Type B pancreatic cell (in vitro differentiated cells): ENCODE data around the gene POLD2. TPM values are rescaled to one million over a fixed set of nuclear protein-coding genes. Genes with fewer than 3 reads are reported as not detected.

ENCODE experiments used
- DNase-seq: peaks from one replicate; pipeline ENCODE4 v3.0.0; 2021; ENCODE audit warnings: mixed read lengths; ENCODE audit not compliant: unreplicated experiment; ENCODE audit errors: extremely low spot score
- H3K27ac Mint-ChIP-seq: 2 replicates; pipeline ENCODE4 v1.8.0; 2021; ENCODE audit warnings: mild to moderate bottlenecking, mixed read lengths
- H3K27me3 Mint-ChIP-seq: 2 replicates; pipeline ENCODE4 v1.8.0; 2021; ENCODE audit warnings: mixed read lengths
- H3K36me3 Mint-ChIP-seq: 2 replicates; pipeline ENCODE4 v1.8.0; 2021; ENCODE audit warnings: mixed read lengths
- H3K4me1 Mint-ChIP-seq: one replicate; pipeline ENCODE4 v1.8.0; 2021; ENCODE audit warnings: mixed read lengths; ENCODE audit not compliant: unreplicated experiment
- H3K4me3 Mint-ChIP-seq: 2 replicates; pipeline ENCODE4 v1.8.0; 2021; ENCODE audit warnings: mild to moderate bottlenecking, mixed read lengths
- H3K9me3 Mint-ChIP-seq: 2 replicates; pipeline ENCODE4 v1.8.0; 2021; ENCODE audit warnings: mixed read lengths
- CTCF ChIP-seq: fragments of 200-600 bp; sonication (generic); conservative IDR thresholded peaks from 2 replicates; pipeline ENCODE4 v1.5.0; 2021; ENCODE audit warnings: antibody characterized with exemption, mild to moderate bottlenecking
- total RNA-seq: library from RNA; stranded (reverse); gene quantifications from 2 replicates; pipeline ENCODE4 v1.2.1, GENCODE V29; 2021; ENCODE audit warnings: low replicate concordance

Gene POLD2
- total RNA-seq, 1 donor from 2014 or later = 142 TPM

GRCh38 chr7:44081266-44081748 is 42.0 kb downstream of the POLD2 start:
- no peak for TF ChIP-seq CTCF
- H3K36me3 Mint-ChIP-seq = no peaks in the 10 kb centered on the region
- H3K4me3 Mint-ChIP-seq = peak overlapping the region; percentile 91
- no peaks in the 10 kb centered on the region for H3K27me3 Mint-ChIP-seq
- DNase-seq = no peak
- H3K4me1 Mint-ChIP-seq = peaks cover 7% of the 10 kb centered on the region
- no peaks in the 10 kb centered on the region for H3K9me3 Mint-ChIP-seq
- no peak overlapping the region for H3K27ac Mint-ChIP-seq

GRCh38 chr7:44080686-44081265 is 42.6 kb downstream of the POLD2 start:
- no peaks in the 10 kb centered on the region for H3K36me3 Mint-ChIP-seq
- H3K27me3 Mint-ChIP-seq = no peaks in the 10 kb centered on the region
- no peak for TF ChIP-seq CTCF
- peaks cover 7% of the 10 kb centered on the region for H3K4me1 Mint-ChIP-seq
- DNase-seq = no peak
- peak overlapping the region; percentile 91 for H3K4me3 Mint-ChIP-seq
- no peak overlapping the region for H3K27ac Mint-ChIP-seq
- no peaks in the 10 kb centered on the region for H3K9me3 Mint-ChIP-seq

- no peak overlapping the region for H3K4me3 Mint-ChIP-seq
- DNase-seq = no peak
- no peak for TF ChIP-seq CTCF
- H3K4me1 Mint-ChIP-seq = peaks cover 7% of the 10 kb centered on the region
- no peaks in the 10 kb centered on the region for H3K9me3 Mint-ChIP-seq
- no peak overlapping the region for H3K27ac Mint-ChIP-seq
- no peaks in the 10 kb centered on the region for H3K36me3 Mint-ChIP-seq
- no peaks in the 10 kb centered on the region for H3K27me3 Mint-ChIP-seq
Observed at GRCh38 chr7:44080118-44080517, 43.2 kb downstream of the POLD2 start.

- no peak for TF ChIP-seq CTCF
- H3K4me3 Mint-ChIP-seq = no peak overlapping the region
- H3K27me3 Mint-ChIP-seq = no peaks in the 10 kb centered on the region
- DNase-seq = no peak
- H3K36me3 Mint-ChIP-seq = no peaks in the 10 kb centered on the region
- H3K9me3 Mint-ChIP-seq = no peaks in the 10 kb centered on the region
- peaks cover 7% of the 10 kb centered on the region for H3K4me1 Mint-ChIP-seq
- no peak overlapping the region for H3K27ac Mint-ChIP-seq
Observed at GRCh38 chr7:44079331-44080021, 43.9 kb downstream of the POLD2 start.

- no peaks in the 10 kb centered on the region for H3K27me3 Mint-ChIP-seq
- TF ChIP-seq CTCF = no peak
- H3K9me3 Mint-ChIP-seq = no peaks in the 10 kb centered on the region
- H3K4me1 Mint-ChIP-seq = peaks cover 7% of the 10 kb centered on the region
- H3K36me3 Mint-ChIP-seq = no peaks in the 10 kb centered on the region
- DNase-seq = no peak
- peak overlapping the region; percentile 54 for H3K4me3 Mint-ChIP-seq
- no peak overlapping the region for H3K27ac Mint-ChIP-seq
Observed at GRCh38 chr7:44078521-44078920, 44.8 kb downstream of the POLD2 start.
